GM12864 (cell line): ENCODE results near the gene DCLRE1A.
"Not testable (repeated sequence)": the region's sequence is repeated elsewhere in the genome, so short reads cannot be mapped to it uniquely, and the experiment has no call there.

Experiments
- DNase-seq: peaks from one replicate; pipeline ENCODE4 v3.0.0-alpha.2; 2011; ENCODE audit warnings: low read depth
- H3K4me3 ChIP-seq: 2 replicates; pipeline ENCODE4 v1.5.1; 2011; ENCODE audit warnings: mild to moderate bottlenecking, low read depth, low read length, control low read depth
- TF ChIP-seq, protein P1 (sequence below): IDR thresholded peaks from 2 replicates; pipeline ENCODE4 v1.5.1; 2011; ENCODE audit warnings: low read depth, mild to moderate bottlenecking, moderate library complexity, low read length, control low read depth, inconsistent platforms; ENCODE audit errors: missing control alignments

The DCLRE1A gene

DNA sequence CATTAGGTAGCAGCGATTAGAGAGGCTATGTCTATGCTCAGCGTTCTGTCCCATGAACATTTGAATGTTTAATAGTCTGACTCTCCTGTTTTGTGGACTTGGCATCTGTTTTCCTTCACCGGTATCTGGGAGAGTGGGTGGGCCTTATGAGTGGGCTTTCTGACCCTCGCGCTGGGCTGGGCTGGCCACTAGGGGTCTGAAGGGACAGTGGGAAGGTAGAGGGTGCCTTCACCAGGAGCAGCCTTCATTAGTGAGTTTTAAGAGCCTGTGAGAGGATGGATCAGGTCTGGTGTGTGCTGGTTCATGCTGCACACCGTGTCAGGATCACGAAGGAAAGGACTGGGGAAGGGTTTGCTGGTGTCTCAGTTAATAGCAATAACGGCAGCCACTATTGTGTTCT is 33.4 kb downstream of the DCLRE1A start:
- no peak overlapping the region for H3K4me3 ChIP-seq
- TF ChIP-seq, protein P1, sequence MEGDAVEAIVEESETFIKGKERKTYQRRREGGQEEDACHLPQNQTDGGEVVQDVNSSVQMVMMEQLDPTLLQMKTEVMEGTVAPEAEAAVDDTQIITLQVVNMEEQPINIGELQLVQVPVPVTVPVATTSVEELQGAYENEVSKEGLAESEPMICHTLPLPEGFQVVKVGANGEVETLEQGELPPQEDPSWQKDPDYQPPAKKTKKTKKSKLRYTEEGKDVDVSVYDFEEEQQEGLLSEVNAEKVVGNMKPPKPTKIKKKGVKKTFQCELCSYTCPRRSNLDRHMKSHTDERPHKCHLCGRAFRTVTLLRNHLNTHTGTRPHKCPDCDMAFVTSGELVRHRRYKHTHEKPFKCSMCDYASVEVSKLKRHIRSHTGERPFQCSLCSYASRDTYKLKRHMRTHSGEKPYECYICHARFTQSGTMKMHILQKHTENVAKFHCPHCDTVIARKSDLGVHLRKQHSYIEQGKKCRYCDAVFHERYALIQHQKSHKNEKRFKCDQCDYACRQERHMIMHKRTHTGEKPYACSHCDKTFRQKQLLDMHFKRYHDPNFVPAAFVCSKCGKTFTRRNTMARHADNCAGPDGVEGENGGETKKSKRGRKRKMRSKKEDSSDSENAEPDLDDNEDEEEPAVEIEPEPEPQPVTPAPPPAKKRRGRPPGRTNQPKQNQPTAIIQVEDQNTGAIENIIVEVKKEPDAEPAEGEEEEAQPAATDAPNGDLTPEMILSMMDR = peak; percentile 36
- no peak for DNase-seq

GRCh38 chr10:113819989-113820388 is 33.9 kb downstream of the DCLRE1A start:
- no peak overlapping the region for H3K4me3 ChIP-seq
- DNase-seq = no peak
- TF ChIP-seq, protein P1 = no peak

GRCh38 chr10:113814700-113815099 is 39.2 kb downstream of the DCLRE1A start:
- not testable (repeated sequence) for H3K4me3 ChIP-seq, DNase-seq

DNA sequence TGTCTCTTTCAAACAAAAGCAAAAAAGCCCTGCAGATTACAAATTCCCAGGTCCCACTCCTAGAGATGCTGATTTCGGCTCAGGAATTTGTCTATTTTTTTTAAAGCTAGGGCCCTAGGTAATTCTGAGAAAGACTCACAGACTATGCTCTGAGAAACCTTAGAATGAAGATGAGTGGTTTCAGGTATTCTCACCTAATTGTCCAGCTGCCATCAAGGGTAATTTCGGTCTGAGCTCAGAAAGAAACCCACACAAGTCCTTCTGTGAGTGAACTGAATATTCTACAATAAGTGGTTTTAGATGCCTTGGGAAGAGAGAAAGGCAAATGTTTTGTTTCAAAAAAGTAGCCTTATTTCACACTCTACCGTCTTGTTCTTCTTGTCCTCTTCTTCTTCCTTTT is 45.7 kb downstream of the DCLRE1A start:
- no peak overlapping the region for H3K4me3 ChIP-seq
- DNase-seq = no peak
- TF ChIP-seq, protein P1 = no peak

DNA sequence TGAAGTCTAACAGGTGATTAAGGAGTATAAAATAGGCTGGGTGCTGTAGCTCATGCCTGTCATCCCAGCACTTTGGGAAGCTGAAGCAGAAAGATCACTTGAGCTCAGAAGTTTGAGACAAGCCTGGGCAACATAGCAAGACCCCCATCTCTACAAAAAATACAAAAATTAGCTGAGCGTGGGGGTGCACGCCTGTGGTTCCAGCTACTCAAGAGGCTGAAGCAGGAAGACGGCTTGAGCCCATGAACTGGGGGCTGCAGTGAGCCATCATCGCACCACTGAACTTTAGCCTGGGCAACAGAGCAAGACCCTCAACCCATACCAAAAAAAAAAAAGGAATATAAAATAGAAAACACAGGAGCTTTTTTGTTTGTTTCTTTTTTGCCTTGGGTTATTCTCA is 47.4 kb downstream of the DCLRE1A start:
- no peak overlapping the region for H3K4me3 ChIP-seq
- DNase-seq = no peak
- TF ChIP-seq, protein P1 = no peak

DNA sequence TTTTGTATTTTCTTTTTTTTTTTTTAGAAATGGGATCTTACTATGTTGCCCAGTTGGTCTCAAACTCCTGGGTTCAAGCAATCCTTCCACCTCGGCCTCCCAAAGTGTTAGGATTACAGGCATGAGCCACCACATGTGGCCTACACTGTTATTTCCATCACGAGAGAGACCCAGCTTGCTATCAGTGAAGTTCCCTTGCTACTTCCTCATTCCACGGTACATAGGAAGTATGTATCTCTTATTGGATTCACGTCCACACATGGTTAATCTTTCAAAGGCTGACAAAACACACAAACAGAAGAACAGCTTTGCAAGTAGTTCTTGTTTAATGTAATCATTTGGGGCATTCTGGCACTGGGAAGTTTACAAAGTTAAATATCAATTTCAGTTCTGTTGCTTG is 50.9 kb downstream of the DCLRE1A start:
- TF ChIP-seq, protein P1 = no peak
- no peak overlapping the region for H3K4me3 ChIP-seq
- no peak for DNase-seq

- no peak for DNase-seq
- H3K4me3 ChIP-seq = no peak overlapping the region
- TF ChIP-seq, protein P1 = no peak
Observed at GRCh38 chr10:113801569-113801968, 52.3 kb downstream of the DCLRE1A start.

DNA sequence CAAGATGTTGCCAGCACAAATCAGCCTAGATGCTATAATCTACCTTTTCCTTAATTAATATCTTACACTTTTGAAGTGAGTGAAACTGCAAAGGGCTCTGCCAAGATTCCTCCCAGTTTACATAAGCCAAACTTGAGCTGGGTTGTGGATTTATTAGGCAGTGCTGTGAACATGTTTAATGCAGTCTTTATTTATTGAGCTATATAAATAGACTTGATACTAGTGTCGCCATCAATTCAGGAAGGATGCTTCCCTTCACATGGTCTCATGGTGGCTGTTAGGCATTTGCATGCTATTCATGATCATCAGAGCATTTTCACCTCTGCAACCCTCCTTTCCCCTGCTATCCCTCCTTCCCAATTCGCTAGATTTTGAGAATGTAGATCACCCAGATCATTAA is 62.2 kb downstream of the DCLRE1A start:
- TF ChIP-seq, protein P1 = no peak
- no peak overlapping the region for H3K4me3 ChIP-seq
- no peak for DNase-seq
